ENCODE data around the gene DCAF11.

Gene DCAF11

DNA sequence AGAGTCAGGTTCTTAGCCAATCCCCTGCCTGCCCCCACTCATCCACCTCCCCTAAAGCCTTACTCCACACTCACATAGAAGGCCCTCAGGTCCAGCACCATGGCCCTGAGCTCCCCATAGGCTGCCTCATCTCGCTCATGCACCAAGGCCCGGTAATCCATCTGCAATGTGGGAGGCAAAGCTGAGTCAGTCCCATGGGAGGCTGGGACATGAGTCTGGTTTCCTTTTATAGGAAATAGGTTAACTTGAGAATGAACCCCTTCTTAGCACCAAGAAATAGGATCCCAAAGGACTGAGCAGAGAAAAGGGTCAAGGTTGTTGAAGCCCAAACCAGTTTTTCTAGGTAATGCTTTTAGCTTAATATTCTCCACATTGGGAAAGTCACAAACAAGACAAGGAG is 28.9 kb downstream of the DCAF11 start:
- no peak for DNase-seq

DNA sequence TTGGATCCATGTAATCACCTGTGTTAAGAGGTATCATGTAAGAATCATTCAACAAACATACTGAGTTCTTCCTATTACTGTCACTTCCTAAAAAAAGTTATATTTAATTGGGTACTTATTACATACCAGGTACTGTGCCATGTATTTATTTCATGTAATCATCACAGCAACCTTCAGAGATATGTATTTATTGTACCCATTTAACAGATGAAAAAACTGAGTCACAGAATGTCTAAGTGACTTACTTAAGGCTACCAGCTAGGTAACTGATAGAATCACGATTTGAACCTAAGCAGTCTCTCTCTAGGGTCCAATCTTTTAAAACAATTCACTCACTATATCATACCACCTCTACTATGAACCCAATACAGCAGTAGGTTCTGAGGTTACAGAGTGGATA is 29.9 kb downstream of the DCAF11 start:
- no peak for DNase-seq

DNA sequence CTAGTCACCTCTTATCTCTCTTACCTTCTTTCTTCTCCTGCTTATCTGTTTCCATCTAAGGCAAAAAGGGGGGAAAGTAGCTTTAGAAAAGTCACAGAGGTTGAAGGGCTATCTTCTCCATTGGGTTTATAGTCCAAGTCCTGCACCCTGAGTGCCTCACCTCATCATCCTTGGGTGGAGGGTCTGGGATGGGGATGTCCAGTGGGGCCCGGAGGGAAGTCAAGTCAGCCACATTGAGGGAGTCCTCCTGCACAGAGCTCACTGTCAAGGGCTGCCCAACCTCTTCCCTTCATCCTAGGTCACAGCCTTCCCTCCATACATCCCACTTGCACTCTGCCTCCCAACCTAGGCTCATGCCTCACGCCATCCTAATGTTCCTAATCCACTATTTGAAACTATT is 30.6 kb downstream of the DCAF11 start:
- no peak for DNase-seq

DNA sequence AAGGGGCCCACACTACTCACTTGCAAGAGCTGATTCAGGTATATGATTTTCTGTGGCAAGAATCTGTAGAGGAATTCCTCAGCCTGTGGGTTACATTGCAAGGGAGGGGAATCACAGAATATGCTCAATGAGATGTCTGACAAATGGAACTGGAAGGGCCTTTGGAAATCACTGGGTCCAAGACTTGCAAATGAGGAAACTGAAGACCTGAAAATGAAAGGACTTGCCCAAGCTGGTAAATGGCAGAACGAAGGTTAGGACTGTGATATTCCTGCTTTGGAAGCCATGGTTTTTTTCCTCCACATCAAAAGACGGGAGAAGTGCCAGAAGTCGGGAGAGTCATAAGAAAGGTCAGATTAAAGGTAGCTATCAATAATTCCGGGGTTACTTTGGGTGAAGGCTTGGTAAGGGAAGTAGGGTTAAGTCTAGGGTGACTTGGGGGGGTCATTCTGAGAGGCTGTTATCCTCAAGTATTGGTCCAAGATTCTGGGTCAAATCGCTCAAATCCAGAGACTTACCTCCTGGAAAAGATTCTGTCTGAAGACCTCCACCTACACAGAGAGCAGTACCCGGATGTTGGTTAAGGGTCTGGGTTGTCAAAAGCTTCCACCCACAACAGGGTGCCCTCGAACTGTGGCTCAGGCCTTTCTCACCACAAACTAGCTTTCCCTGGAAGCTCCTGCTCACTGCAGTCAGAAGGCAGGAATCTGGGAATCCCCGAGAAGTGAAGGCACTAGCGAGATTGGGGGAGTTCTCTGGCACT is 31.3 kb downstream of the DCAF11 start:
- DNase-seq, result no peak

DNA sequence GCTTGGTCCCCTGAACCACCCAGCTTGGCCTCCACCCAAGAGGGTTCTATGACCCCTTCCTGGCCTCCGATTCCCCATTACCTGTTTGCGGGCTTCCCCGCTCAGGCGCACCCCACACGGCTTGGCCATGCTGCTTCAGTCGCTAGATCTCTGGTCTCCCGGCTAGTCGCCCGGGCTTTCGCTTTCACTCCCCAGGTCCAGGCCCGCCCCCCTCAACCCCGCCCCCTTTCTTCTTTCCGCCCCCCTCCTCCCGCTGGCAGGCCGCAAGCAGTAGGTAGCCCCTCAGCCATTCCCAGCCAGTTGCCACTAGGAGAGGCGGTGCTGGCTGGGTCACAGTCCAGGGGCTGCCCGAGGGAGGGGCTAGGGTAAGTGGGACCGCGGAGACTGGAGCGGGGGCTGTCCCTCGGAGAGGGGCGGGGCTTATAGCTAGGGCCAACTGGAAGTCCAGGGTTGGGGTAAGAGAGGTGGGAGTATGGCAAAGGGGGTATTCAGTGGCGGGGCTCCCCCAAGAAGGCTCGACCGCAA is 31.9 kb downstream of the DCAF11 start, which contains the start of gene PSME2:
PSME2 (minus strand) TSS at position 158 of the 525 bp plus-strand sequence; CDS start at position 129, 29 bp downstream.
- peak; percentile 97 for DNase-seq

DNA sequence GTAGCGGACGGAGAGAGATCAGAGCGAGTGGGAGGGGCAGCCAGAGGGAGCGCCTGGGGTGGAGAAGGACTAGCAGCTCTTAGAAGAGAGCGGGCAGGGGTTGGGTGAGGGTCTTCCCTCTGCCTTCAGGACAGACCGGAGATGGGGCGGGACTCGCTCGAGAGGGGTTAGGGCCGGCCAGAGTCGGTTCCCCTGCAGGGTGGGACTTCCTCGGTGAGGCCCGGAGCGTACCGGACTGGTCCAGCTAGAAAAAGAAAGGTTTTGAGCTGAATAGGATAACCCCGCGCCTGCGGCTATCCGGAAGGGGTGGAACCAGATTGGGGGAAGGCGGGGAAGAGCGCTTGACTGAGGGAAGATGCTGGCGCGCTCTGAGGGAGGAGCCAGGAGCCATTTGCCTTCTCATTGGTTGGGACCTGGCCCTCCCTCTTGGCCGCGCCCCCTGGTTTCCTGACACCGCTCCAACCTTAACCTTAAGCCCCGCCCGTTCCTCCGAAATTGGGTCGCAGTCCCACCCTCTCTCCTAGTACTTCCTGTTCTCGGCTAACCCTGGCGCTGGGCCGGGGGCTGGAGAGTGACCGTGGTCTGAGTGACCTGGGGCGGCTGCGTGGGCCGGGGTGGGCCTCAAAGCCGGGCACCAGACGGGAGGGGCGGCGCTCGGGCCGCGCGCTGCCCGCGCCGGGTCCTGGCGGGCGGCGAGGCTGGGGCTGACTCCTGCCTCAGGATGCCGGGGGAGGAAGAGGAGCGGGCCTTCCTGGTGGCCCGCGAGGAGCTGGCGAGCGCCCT is 32.6 kb downstream of the DCAF11 start, which contains the start of gene RNF31:
RNF31 (plus strand) TSS at position 521 of the 783 bp plus-strand sequence; CDS start at position 722, 201 bp downstream.
- DNase-seq, result peak; percentile 98

DNA sequence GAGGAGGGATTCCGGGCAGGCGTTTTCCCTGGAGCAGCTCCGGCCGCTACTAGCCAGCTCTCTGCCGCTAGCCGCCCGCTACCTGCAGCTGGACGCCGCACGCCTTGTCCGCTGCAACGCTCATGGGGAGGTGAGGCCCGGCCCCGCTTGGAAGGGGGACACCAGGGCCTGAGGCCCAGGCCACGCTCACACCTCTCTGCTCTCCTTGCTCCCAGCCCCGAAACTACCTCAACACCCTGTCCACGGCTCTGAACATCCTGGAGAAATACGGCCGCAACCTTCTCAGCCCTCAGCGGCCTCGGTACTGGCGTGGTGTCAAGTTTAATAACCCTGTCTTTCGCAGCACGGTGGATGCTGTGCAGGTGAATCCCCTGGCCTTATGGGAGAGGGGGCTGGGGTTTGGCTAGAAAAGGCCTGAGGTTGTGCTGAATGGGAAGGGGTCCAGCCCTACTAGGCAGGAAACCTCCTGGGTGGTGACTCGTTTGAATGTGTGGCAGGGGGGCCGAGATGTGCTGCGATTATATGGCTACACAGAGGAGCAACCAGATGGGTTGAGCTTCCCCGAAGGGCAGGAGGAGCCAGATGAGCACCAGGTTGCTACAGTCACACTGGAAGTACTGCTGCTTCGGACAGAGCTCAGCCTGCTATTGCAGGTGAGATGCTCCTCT is 33.3 kb downstream of the DCAF11 start:
- DNase-seq, result no peak

DNA sequence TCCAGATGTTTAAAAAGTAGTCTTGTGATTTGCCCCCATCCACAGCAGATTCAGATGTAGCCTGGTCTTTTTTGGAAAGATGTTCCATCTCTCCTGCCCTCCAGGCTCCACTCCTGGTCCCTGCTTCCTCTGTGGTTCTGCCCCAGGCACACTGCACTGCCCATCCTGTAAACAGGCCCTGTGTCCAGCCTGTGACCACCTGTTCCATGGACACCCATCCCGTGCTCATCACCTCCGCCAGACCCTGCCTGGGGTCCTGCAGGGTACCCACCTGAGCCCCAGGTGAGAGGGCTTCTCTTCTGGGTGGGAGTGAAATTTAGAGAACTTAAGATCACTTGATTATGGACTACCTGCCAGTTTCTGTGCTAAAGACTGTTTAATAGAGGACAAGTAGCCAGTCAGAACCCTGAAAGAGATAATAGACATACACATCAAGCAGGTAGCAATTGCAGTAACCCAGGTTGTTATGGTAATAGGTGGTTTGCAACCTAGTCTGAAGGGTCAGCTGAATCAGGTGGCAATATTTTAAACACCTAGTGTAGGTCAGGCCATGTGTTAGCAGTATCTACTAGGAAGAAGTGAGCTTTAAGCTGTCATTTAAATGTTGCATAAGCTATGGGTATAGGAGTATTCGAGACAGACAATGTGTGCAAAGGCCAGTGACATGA is 34.9 kb downstream of the DCAF11 start:
- DNase-seq, result no peak

DNA sequence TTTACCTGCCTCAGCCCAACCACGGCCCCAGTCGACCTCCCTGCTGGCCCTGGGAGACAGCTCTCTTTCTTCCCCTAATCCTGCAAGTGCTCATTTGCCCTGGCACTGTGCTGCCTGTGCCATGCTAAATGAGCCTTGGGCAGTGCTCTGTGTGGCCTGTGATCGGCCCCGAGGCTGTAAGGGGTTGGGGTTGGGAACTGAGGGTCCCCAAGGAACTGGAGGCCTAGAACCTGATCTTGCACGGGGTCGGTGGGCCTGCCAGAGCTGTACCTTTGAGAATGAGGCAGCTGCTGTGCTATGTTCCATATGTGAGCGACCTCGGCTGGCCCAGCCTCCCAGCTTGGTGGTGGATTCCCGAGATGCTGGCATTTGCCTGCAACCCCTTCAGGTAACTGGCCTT is 35.5 kb downstream of the DCAF11 start:
- no peak for DNase-seq

DNA sequence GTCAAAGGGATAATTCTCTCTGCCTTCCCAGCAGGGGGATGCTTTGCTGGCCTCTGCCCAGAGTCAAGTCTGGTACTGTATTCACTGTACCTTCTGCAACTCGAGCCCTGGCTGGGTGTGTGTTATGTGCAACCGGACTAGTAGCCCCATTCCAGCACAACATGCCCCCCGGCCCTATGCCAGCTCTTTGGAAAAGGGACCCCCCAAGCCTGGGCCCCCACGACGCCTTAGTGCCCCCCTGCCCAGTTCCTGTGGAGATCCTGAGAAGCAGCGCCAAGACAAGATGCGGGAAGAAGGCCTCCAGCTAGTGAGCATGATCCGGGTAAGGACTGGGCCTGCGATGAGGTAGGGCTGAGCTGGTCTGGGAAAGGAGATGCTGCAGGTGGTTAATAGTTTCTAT is 36.0 kb downstream of the DCAF11 start:
- no peak for DNase-seq

DNA sequence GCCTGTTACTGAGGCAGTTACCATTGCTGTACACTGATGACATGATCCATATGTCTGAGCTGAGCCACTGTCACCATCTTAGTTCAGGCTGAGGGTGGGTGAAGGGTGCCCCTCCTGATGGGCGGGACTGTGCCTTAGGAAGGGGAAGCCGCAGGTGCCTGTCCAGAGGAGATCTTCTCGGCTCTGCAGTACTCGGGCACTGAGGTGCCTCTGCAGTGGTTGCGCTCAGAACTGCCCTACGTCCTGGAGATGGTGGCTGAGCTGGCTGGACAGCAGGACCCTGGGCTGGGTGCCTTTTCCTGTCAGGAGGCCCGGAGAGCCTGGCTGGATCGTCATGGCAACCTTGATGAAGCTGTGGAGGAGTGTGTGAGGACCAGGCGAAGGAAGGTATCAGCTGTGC is 36.4 kb downstream of the DCAF11 start:
- DNase-seq, result no peak

DNA sequence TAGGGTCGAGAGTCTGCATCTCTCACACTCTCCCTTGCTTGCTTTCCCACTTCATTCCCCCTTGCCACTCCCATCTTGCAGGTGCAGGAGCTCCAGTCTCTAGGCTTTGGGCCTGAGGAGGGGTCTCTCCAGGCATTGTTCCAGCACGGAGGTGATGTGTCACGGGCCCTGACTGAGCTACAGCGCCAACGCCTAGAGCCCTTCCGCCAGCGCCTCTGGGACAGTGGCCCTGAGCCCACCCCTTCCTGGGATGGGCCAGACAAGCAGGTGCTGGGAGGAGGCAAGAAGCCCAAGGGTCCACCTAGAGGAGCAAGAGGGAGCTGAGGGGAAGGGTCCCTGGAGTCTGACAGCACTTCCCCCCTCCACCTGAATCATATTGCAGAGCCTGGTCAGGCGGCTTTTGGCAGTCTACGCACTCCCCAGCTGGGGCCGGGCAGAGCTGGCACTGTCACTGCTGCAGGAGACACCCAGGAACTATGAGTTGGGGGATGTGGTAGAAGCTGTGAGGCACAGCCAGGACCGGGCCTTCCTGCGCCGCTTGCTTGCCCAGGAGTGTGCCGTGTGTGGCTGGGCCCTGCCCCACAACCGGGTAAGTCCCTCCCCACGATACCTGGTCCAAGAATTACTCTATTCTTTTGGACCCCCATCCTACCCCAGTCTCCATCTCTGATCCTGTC is 37.0 kb downstream of the DCAF11 start:
- DNase-seq, result no peak

DNA sequence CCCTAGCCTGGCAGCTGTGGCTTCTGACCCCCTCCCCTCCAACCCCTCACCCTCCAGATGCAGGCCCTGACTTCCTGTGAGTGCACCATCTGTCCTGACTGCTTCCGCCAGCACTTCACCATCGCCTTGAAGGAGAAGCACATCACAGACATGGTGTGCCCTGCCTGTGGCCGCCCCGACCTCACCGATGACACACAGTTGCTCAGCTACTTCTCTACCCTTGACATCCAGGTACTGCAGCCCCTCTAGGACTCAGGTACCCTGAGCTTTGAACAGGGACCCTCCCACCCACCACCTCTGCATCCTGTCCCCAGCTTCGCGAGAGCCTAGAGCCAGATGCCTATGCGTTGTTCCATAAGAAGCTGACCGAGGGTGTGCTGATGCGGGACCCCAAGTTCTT is 40.5 kb downstream of the DCAF11 start:
- DNase-seq, result no peak

DNA sequence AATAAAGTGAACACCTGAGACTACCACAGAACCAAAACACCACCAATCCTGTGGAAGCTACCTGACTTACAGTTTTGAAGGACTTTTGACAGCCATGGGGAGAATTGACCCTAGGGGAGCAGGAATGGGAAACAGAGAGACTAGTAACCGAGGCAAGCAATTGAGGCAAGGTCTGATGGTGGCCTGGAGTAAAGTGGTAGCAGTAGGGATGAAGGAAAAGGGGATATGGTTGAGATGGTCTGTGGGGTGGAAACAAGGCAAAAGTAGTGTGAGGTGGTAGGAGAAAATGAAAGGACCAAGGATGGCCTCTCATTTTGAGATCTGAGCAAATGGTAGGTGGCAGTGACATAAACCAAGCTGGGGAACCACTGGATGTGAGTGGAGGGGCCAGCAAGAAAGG is 42.3 kb downstream of the DCAF11 start:
- no peak for DNase-seq

DNA sequence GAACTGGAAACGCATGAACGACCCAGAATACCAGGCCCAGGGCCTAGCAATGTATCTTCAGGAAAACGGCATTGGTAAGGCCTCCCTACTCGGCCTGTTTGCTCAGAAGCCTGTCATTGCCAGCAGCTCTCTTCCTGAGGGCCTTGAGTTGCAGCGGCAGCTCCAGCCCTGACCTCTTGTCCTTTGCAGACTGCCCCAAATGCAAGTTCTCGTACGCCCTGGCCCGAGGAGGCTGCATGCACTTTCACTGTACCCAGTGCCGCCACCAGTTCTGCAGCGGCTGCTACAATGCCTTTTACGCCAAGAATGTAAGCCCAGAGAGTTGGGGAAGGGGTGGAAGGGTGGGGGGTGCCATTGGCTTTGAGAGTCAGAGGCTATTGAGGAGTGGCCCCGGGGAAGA is 42.8 kb downstream of the DCAF11 start:
- no peak for DNase-seq

DNA sequence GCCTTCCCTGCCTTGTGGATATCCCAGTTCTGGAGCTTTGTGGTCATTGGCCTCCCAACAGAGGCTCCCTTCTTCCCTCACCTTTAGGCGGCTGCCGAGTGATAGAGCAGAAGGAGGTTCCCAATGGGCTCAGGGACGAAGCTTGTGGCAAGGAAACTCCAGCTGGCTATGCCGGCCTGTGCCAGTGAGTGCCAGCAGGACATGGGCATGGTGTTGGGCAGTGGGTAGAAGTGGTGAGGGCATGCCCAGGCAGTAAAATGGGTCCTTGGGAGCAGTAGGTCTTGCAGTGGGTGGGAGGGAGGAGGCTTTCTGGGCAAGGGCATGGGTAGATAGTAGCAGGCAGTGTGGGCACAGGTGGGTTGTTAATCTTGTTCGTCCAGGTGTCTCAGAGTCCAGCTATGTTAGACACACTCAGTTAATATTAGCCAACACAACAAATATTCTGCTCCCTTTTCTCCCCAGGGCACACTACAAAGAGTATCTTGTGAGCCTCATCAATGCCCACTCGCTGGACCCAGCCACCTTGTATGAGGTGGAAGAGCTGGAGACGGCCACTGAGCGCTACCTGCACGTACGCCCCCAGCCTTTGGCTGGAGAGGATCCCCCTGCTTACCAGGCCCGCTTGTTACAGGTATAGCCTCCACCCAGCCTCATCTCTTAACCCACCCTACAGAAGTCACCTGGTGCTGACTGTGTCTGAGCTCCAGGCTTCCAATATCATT is 45.4 kb downstream of the DCAF11 start:
- no peak for DNase-seq

DNA sequence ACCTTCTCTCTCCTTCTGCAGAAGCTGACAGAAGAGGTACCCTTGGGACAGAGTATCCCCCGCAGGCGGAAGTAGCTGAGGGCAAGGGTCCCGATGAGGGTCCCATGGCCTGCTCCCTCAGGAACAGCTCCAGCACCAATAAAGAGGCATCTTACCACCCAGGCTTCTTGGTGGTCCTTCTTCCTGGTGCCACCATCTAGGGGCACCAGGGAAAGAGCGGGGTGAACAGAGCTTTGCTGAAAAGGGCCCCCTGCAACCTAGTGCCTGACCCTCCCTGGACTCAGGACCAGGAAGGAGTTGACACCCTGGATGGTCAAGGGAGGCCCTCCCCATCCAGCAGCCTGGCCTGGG is 45.9 kb downstream of the DCAF11 start:
- DNase-seq, result no peak

DNA sequence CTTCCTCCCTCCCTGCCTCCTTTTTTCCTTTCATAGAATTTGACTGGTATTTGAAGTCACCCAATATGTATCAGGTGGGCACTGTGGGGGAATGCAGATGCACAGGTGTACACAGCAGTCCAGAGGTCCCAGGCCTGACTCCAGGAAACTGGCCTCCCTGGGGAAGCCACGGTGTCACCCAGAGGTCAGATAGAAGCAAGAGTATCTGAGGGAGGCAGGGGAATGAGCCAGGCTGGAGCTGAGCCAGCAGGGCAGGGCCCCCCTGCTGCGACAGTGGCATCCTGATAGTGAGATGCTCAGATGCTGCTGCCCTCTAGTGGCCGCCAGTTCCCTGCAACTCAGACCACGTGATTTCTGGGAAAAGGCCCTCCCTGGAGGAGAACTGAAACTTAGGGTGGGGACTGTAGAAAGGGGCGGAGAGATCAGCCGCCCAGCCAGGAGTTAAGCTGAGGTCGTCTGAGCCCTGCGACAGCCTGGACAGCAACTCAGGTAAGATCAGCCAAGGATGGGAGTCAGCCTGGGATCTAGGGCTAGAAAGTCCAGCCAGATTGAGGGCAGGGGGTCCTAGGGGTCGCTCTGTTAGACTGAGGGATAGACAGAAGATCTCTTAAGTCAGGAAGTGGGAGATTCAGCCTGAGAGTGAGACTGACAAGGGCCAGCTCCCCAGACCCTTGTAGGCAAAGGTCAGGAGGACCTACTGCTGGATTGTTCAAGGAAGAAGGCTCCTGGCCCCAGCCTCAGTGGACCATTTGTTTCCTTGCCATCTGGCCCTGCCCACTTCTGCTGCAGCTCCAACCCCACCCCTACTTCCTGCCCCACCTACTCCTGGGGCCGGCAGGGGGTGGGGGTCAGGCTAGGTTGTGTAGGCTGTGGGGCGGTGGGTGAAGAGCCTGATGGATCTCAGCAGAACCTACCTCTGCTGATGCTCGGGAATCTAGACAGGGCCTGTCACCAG is 46.5 kb downstream of the DCAF11 start, which contains the start of gene IRF9:
IRF9 (plus strand) TSS at position 416 of the 955 bp plus-strand sequence. CDS start 880 bp downstream, outside the sequence.
- peak; percentile 93 for DNase-seq

DNA sequence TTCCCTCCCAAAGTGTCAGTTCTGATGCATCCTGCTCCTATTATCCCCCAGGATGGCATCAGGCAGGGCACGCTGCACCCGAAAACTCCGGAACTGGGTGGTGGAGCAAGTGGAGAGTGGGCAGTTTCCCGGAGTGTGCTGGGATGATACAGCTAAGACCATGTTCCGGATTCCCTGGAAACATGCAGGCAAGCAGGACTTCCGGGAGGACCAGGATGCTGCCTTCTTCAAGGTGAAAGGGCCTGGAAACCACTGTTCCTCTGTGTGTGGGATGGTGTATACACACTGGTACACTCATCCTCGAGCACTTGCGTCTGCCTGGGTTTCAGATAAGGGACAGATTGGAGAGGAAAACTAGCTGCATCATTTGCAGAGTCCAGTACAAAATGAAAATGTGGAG is 47.5 kb downstream of the DCAF11 start:
- DNase-seq, result no peak

DNA sequence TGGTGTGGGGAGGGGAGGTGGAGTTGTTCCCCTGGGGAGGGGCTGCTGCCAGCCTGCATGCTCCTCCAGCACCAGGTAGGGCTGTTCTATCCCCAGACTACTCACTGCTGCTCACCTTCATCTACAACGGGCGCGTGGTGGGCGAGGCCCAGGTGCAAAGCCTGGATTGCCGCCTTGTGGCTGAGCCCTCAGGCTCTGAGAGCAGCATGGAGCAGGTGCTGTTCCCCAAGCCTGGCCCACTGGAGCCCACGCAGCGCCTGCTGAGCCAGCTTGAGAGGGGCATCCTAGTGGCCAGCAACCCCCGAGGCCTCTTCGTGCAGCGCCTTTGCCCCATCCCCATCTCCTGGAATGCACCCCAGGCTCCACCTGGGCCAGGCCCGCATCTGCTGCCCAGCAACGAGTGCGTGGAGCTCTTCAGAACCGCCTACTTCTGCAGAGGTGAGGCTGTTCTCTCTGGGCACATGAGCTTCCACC is 50.0 kb downstream of the DCAF11 start:
- DNase-seq, result no peak
